ENCODE results near the gene DPYD.

DNA sequence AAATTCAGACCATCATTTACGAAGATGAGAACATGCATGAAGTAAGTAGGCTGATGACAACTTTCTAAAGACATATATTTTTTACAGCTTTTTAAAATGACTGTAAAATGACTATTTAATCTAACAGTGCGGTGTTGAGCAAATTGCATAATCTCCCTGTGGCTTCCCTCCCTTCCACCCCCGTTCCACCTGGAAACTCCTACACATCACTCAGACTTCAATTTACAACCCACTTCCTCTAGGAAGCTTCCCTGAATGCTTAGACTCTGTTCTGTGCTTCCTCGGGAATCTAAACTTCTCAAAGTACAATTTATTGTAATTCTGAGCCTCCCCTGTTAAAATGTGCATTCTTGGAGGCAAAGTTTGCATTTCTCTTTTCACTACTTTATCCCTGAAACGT is 354.9 kb downstream of the DPYD start:
- TF ChIP-seq, protein P1, sequence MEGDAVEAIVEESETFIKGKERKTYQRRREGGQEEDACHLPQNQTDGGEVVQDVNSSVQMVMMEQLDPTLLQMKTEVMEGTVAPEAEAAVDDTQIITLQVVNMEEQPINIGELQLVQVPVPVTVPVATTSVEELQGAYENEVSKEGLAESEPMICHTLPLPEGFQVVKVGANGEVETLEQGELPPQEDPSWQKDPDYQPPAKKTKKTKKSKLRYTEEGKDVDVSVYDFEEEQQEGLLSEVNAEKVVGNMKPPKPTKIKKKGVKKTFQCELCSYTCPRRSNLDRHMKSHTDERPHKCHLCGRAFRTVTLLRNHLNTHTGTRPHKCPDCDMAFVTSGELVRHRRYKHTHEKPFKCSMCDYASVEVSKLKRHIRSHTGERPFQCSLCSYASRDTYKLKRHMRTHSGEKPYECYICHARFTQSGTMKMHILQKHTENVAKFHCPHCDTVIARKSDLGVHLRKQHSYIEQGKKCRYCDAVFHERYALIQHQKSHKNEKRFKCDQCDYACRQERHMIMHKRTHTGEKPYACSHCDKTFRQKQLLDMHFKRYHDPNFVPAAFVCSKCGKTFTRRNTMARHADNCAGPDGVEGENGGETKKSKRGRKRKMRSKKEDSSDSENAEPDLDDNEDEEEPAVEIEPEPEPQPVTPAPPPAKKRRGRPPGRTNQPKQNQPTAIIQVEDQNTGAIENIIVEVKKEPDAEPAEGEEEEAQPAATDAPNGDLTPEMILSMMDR (conservative IDR thresholded peaks at IDR 0.05) = no peak
- no peak for TF ChIP-seq ZFX (IDR thresholded peaks at IDR 0.05)

Data from C4-2B (cell line).